Neural cell (in vitro differentiated cells): ENCODE results near the gene PREX1.

Experiments
- EZH2 ChIP-seq: fragments of 200-600, 300-800 bp; shearing (Covaris generic), sonication (generic); IDR thresholded peaks from 2 replicates; pipeline ENCODE4 v1.6.1; 2014; ENCODE audit warnings: antibody characterized with exemption, low read length, borderline replicate concordance, mild to moderate bottlenecking; ENCODE audit not compliant: insufficient read depth, poor library complexity, severe bottlenecking
- TF ChIP-seq, protein P1 (sequence below): fragments of 450-650 bp; IDR thresholded peaks from 2 replicates; pipeline ENCODE4 v1.5.1; 2014; ENCODE audit warnings: antibody characterized with exemption, mild to moderate bottlenecking, moderate library complexity; ENCODE audit not compliant: poor library complexity, severe bottlenecking

DNA sequence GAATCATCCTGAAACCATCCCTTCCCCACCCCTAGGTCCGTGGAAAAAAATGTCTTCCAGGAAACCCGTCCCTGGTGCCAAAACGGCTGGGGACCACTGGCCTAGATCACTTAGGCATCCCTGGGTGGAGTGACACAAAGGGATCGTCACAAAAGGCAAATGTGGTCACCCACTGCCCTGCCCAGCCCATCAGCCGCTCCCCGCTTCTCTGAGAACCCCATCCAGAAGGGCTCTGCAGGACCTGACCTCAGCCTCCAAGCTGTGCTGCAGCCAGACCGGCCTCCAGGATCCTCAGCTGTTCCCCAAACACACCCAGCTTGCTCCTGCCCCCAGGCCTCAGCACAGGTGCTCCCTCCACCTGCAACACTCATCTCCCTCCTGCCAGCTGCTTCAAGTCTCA, 61.6 kb downstream of the PREX1 start:
- TF ChIP-seq, protein P1, sequence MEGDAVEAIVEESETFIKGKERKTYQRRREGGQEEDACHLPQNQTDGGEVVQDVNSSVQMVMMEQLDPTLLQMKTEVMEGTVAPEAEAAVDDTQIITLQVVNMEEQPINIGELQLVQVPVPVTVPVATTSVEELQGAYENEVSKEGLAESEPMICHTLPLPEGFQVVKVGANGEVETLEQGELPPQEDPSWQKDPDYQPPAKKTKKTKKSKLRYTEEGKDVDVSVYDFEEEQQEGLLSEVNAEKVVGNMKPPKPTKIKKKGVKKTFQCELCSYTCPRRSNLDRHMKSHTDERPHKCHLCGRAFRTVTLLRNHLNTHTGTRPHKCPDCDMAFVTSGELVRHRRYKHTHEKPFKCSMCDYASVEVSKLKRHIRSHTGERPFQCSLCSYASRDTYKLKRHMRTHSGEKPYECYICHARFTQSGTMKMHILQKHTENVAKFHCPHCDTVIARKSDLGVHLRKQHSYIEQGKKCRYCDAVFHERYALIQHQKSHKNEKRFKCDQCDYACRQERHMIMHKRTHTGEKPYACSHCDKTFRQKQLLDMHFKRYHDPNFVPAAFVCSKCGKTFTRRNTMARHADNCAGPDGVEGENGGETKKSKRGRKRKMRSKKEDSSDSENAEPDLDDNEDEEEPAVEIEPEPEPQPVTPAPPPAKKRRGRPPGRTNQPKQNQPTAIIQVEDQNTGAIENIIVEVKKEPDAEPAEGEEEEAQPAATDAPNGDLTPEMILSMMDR, result no peak
- TF ChIP-seq EZH2, result no peak
